NCI-H2081 treated with DMSO at 0.1 percent for 48 hours (cell line): ENCODE measurements around the gene LIMCH1.
A peak's percentile ranks its signal among the peaks of the same experiment; 100 is the strongest.

ENCODE experiments used
- DNase-seq: peaks from one replicate; lab custom pipeline; 2025; lab: John Stamatoyannopoulos, UW

LIMCH1 gene

GRCh38 chr4:41602886-41603498, 65.0 kb downstream of the LIMCH1 start:
- no peak for DNase-seq

- DNase-seq = no peak
These were observed 71.9 kb downstream of the LIMCH1 start for GRCh38 chr4:41609851-41610250.

- no peak for DNase-seq
These were observed 72.5 kb downstream of the LIMCH1 start for GRCh38 chr4:41610474-41610873.

- no peak for DNase-seq
These were observed 73.3 kb downstream of the LIMCH1 start for GRCh38 chr4:41611124-41611838.

- peak; percentile 37 for DNase-seq
These were observed 74.2 kb downstream of the LIMCH1 start for GRCh38 chr4:41611881-41612871.

GRCh38 chr4:41613386-41613785, 75.4 kb downstream of the LIMCH1 start:
- no peak for DNase-seq

- no peak for DNase-seq
These were observed 75.9 kb downstream of the LIMCH1 start for GRCh38 chr4:41613821-41614220.

GRCh38 chr4:41614519-41614918, 76.6 kb downstream of the LIMCH1 start:
- no peak for DNase-seq

- DNase-seq = no peak
These were observed 81.2 kb downstream of the LIMCH1 start for GRCh38 chr4:41619161-41619560.

GRCh38 chr4:41620594-41621256, 82.8 kb downstream of the LIMCH1 start:
- DNase-seq = no peak

GRCh38 chr4:41622787-41623186, 84.8 kb downstream of the LIMCH1 start:
- DNase-seq = no peak

- no peak for DNase-seq
These were observed 86.8 kb downstream of the LIMCH1 start for GRCh38 chr4:41624765-41625164.

- DNase-seq = no peak
These were observed 87.6 kb downstream of the LIMCH1 start for GRCh38 chr4:41625531-41625930.

GRCh38 chr4:41628936-41629335, 91.0 kb downstream of the LIMCH1 start:
- DNase-seq = no peak

- no peak for DNase-seq
These were observed 93.6 kb downstream of the LIMCH1 start for GRCh38 chr4:41631523-41631922.

- DNase-seq = no peak
These were observed 94.6 kb downstream of the LIMCH1 start for GRCh38 chr4:41632481-41633073.

GRCh38 chr4:41633321-41633720, 95.4 kb downstream of the LIMCH1 start:
- DNase-seq = no peak

GRCh38 chr4:41635441-41635840, 97.5 kb downstream of the LIMCH1 start:
- no peak for DNase-seq

- DNase-seq = no peak
These were observed 100.2 kb downstream of the LIMCH1 start for GRCh38 chr4:41638203-41638602.

GRCh38 chr4:41638866-41639265, 100.9 kb downstream of the LIMCH1 start:
- no peak for DNase-seq

GRCh38 chr4:41639291-41639690, 101.3 kb downstream of the LIMCH1 start:
- DNase-seq = no peak

- no peak for DNase-seq
These were observed 102.9 kb downstream of the LIMCH1 start for GRCh38 chr4:41640906-41641305.
